Measurements from ENCODE around the gene EARS2.

DNA sequence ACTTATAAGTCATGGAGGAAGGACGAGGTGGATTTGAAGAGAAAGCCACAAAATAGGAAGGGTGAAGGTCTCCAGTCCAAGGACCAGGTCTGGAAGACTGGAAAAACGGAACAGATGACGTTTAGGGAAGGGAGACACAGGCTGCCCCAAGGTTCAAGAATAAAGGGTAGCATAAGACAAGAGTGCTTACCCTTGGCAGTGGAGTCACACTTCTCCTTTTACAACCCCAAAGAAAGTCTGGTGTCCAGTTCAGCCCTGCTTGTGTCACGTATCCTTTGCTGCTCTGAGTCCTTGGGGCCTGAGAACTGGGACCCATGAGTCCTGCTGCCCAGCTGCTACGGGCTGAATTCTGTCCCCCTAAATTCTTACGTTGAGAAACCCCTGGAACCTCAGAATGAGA, 33.8 kb downstream of the EARS2 start:
- TF ChIP-seq, protein P1, sequence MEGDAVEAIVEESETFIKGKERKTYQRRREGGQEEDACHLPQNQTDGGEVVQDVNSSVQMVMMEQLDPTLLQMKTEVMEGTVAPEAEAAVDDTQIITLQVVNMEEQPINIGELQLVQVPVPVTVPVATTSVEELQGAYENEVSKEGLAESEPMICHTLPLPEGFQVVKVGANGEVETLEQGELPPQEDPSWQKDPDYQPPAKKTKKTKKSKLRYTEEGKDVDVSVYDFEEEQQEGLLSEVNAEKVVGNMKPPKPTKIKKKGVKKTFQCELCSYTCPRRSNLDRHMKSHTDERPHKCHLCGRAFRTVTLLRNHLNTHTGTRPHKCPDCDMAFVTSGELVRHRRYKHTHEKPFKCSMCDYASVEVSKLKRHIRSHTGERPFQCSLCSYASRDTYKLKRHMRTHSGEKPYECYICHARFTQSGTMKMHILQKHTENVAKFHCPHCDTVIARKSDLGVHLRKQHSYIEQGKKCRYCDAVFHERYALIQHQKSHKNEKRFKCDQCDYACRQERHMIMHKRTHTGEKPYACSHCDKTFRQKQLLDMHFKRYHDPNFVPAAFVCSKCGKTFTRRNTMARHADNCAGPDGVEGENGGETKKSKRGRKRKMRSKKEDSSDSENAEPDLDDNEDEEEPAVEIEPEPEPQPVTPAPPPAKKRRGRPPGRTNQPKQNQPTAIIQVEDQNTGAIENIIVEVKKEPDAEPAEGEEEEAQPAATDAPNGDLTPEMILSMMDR (IDR thresholded peaks at IDR 0.05): no peak
- TF ChIP-seq POLR2A (IDR thresholded peaks at IDR 0.05): no peak
